SK-N-SH (cell line): ENCODE results near the gene ERRFI1. TPM values are rescaled to one million over a fixed set of nuclear protein-coding genes. Genes with fewer than 3 reads are reported as not detected.

Experiments
- CTCF ChIA-PET: fragments of 300-600, 350-600 bp; formaldehyde crosslinking; extraction: SDS; loops from one replicate; lab custom pipeline; 2021; lab: Yijun Ruan, JAX
- POLR2A ChIA-PET: fragments of 350-600 bp; sonication (Branson Sonifier 250); formaldehyde crosslinking; extraction: SDS; loops from one replicate; lab custom pipeline; 2020; ENCODE audit warnings: antibody characterized with exemption, inconsistent platforms; lab: Yijun Ruan, JAX
- DNase-seq: peaks from one replicate; pipeline ENCODE4 v3.0.0; 2012
- H2AFZ ChIP-seq: fragments of 200-600 bp; sonication (generic); 2 replicates; pipeline ENCODE4 v1.8.1; 2016; ENCODE audit warnings: antibody characterized with exemption, mild to moderate bottlenecking, low read depth
- H3F3A ChIP-seq: fragments of 200-600 bp; sonication (generic); replicated peaks from 2 replicates; pipeline ENCODE3; 2016; ENCODE audit warnings: antibody characterized with exemption, mild to moderate bottlenecking; ENCODE audit not compliant: insufficient read depth
- H3K27ac ChIP-seq, 2 experiments: fragments of 200-500 bp in 1 of 2; fragments of 200-600 bp in 1 of 2; sonication (Bioruptor generic) in 1 of 2; sonication (generic), shearing (Covaris generic) in 1 of 2; 2 replicates each; pipeline versions ENCODE4 v1.5.1 to v1.6.1; 2014 to 2016; ENCODE audit warnings: low read depth in 2 of 2, inconsistent platforms in 1 of 2, low read length in 1 of 2, mild to moderate bottlenecking in 1 of 2, mixed read lengths in 1 of 2
- H3K27me3 ChIP-seq: fragments of 200-600 bp; sonication (generic), shearing (Covaris generic); 2 replicates; pipeline ENCODE4 v1.6.1; 2016; ENCODE audit warnings: mixed run types; ENCODE audit not compliant: insufficient read depth
- H3K36me3 ChIP-seq, 2 experiments: fragments of 200-500 bp in 1 of 2; fragments of 200-600 bp in 1 of 2; sonication (Bioruptor generic) in 1 of 2; sonication (generic) in 1 of 2; replicated peaks in 1 of 2; 2 replicates each; pipeline versions ENCODE3 to v1.5.1; 2014 to 2016; ENCODE audit warnings: low read length in 1 of 2, mild to moderate bottlenecking in 1 of 2; ENCODE audit not compliant: insufficient read depth in 2 of 2, control insufficient read depth in 1 of 2
- H3K4me1 ChIP-seq, 2 experiments: fragments of 200-500 bp in 1 of 2; fragments of 200-600 bp in 1 of 2; sonication (Bioruptor generic) in 1 of 2; sonication (generic), shearing (Covaris generic) in 1 of 2; 2 replicates each; pipeline versions ENCODE4 v1.5.1 to v1.6.1; 2014 to 2016; ENCODE audit warnings: low read depth in 1 of 2, low read length in 1 of 2, mixed run types in 1 of 2; ENCODE audit not compliant: insufficient read depth in 2 of 2, control insufficient read depth in 1 of 2
- H3K4me2 ChIP-seq: fragments of 200-600 bp; sonication (generic), shearing (Covaris generic); 2 replicates; pipeline ENCODE4 v1.6.1; 2017; ENCODE audit warnings: mixed run types
- H3K4me3 ChIP-seq, 2 experiments: fragments of 200-500 bp in 1 of 2; fragments of 200-600 bp in 1 of 2; sonication (Bioruptor generic) in 1 of 2; sonication (generic), shearing (Covaris generic) in 1 of 2; 2 replicates each; pipeline versions ENCODE4 v1.5.1 to v1.8.1; 2014 to 2016; ENCODE audit warnings: low read depth in 2 of 2, inconsistent platforms in 1 of 2, low read length in 1 of 2, mild to moderate bottlenecking in 1 of 2, mixed read lengths in 1 of 2, moderate library complexity in 1 of 2
- H3K79me2 ChIP-seq: fragments of 200-600 bp; sonication (generic); 2 replicates; pipeline ENCODE4 v1.8.1; 2017; ENCODE audit warnings: mild to moderate bottlenecking; ENCODE audit not compliant: insufficient read depth
- H3K9ac ChIP-seq: fragments of 200-600 bp; sonication (generic); 2 replicates; pipeline ENCODE4 v1.6.1; 2017; ENCODE audit warnings: mixed run types
- H3K9me2 ChIP-seq: fragments of 200-600 bp; sonication (generic); 2 replicates; pipeline ENCODE4 v1.6.1; 2017; ENCODE audit warnings: mixed run types
- H3K9me3 ChIP-seq: fragments of 200-600 bp; sonication (generic); 2 replicates; pipeline ENCODE4 v1.6.1; 2017; ENCODE audit warnings: mixed run types, mild to moderate bottlenecking, moderate library complexity
- H4K20me1 ChIP-seq: fragments of 200-600 bp; sonication (generic); 2 replicates; pipeline ENCODE4 v1.6.1; 2017; ENCODE audit warnings: mild to moderate bottlenecking, mixed run types; ENCODE audit not compliant: insufficient read depth
- NRF1 ChIP-seq: IDR thresholded peaks from 2 replicates; pipeline ENCODE4 v1.6.1; 2012; ENCODE audit warnings: low read depth, mild to moderate bottlenecking, low read length
- SIN3A ChIP-seq: IDR thresholded peaks from 2 replicates; pipeline ENCODE4 v1.6.1; 2012; ENCODE audit warnings: low read depth, mild to moderate bottlenecking, low read length, moderate library complexity, borderline replicate concordance
- SMC3 ChIP-seq: IDR thresholded peaks from 2 replicates; pipeline ENCODE4 v1.6.1; 2012; ENCODE audit warnings: low read depth, low read length, improper control_type of control experiment
- TAF1 ChIP-seq: IDR thresholded peaks from 2 replicates; pipeline ENCODE4 v1.6.1; 2012; ENCODE audit warnings: low read depth, mild to moderate bottlenecking, low read length, moderate library complexity, borderline replicate concordance
- TCF12 ChIP-seq: IDR thresholded peaks from 2 replicates; pipeline ENCODE4 v1.4.0; 2012
- WGBS: methylation state at CpG from one replicate; pipeline ENCODE4 v1.1.6; 2017; ENCODE audit warnings: low lambda C conversion rate; 5-methylcytosine and 5-hydroxymethylcytosine counted together
- polyA plus RNA-seq, 3 experiments: library from polyadenylated mRNA; depleted of rRNA; stranded (reverse); fragments of >200 nt; gene quantifications; 2 replicates each; pipeline ENCODE4 v1.2.3, GENCODE V29; 2012
- TF ChIP-seq, protein P1 (sequence below): fragments of 150-350 bp; IDR thresholded peaks from 2 replicates; pipeline ENCODE4 v1.6.1; 2017; ENCODE audit warnings: antibody characterized with exemption, low read length, low read depth, borderline replicate concordance
- TF ChIP-seq, protein P2 (sequence below): IDR thresholded peaks from 2 replicates; pipeline ENCODE4; 2012

The ERRFI1 gene
- polyA plus RNA-seq, 1 of the 3 experiments (the other 2 are of a cell fraction): 65.6 TPM

DNA sequence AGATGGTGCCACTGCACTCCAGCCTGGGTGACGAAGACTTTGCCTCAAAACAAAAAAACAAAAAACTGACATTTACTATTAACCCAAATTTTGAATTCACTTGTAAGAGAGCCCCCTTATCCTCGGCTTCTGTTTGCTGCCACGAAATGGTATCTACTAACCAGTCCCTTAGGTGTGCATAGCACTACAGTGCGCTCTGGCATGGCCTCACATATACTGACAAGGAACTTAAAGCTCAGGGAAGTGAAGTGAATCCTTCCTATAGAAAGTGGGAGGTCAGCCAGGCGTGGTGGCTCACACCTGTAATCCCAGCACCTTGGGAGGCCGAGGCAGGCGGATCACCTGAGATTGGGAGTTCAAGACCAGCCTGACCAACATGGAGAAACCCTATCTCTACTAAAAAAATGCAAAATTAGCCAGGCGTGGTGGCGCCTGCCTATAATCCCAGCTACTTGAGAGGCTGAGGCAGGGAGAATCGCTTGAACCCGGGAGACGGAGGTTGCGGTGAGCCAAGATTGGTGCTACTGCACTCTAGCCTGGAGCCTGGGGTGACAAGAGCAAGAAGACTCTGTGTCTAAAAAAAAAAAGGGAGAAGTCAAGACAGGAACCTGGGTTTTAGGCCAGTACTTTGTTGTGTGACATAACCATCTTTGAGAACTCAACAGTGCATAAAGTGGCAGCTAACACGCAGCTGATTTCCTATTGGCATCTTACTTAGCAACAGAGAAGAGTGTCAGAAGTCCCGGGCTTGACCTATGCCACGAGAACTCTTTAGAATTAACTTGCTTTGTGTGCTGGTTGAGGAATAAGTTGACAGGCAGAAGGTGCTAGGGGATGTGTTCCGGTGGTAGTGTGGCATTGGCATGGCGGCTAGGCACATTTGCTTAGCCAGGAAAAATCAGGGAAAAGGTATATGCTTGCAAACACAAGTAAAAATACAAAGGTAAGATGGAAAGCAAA is 16.8 kb downstream of the ERRFI1 start:
- WGBS: 98% methylated on average over 18 of the region's 18 CpGs
- POLR2A ChIA-PET: no interaction called here
- CTCF ChIA-PET: interaction anchor here (1.0 to 1.7 kb wide), 3 partner anchors 306 to 341 kb away, joined by 3 to 4 read pairs (median 3); no protein-coding TSS in a partner anchor

DNA sequence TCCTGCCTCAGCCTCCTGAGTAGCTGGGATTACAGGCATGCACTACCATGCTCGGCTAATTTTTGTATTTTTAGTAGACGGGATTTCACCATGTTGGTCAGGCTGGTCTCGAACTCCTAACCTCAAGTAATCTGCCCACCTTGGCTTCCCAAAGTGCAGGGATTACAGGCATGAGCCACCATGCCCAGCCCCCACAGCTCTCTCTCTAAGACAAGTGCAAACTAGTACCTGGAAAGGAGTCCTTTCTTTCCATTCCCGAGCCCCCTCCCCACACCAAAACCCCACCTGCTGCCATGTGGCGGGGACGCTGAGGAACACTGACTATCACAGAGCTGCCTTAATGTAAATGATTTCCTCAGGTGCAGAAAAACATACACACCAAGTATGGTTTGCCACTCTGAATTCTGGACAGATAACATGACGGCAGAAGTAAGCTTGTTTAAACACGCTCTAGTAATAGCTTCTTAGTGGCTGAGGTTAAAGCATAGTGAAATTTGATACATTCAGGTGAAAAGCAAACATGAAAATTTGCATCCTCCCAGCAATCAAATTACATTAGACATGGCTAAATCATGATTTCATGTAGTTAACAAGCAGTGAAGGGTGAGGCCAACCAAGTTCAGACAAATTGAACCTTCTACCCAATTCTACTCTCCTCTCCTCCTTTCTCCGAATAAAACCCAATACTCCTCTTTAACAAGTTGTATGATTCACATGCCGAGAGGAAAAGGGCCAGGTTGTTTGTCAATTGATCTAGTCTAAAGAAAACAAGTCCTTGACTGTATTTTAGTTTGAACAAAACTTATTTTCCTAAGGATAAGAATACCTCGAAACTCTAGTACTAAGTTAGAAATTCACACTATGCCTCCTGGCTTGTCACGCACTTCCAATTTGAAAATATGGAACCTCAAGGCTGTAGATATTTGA is 19.8 kb downstream of the ERRFI1 start:
- Histone ChIP-seq H3K36me3 (peaks cover 7 to 8% of the 10 kb centered on the region in 2 experiments), H3K27me3 (no peaks in the 10 kb centered on the region), H3F3A (peaks cover 22% of the 10 kb centered on the region), H3K4me1 (peaks cover 6 to 16% of the 10 kb centered on the region in 2 experiments; a peak in 3 of 4 replicates), H2AFZ (no peak overlapping the region), H4K20me1 (no peaks in the 10 kb centered on the region), H3K9me3 (no peaks in the 10 kb centered on the region), H3K9ac (no peak overlapping the region), H3K79me2 (peaks cover 5% of the 10 kb centered on the region; the same call in 1 of the 2 replicates), H3K4me3 (no peak overlapping the region), H3K9me2 (no peaks in the 10 kb centered on the region), H3K27ac (0 out of 4 replicates have a peak overlapping the region, but pooled peaks of 1 of the 2 experiments have one; percentile 7), H3K4me2 (no peak overlapping the region)
- no peak for TF ChIP-seq TAF1
- TF ChIP-seq, protein P1, sequence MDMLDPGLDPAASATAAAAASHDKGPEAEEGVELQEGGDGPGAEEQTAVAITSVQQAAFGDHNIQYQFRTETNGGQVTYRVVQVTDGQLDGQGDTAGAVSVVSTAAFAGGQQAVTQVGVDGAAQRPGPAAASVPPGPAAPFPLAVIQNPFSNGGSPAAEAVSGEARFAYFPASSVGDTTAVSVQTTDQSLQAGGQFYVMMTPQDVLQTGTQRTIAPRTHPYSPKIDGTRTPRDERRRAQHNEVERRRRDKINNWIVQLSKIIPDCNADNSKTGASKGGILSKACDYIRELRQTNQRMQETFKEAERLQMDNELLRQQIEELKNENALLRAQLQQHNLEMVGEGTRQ: no peak
- ChIA-PET CTCF (interaction anchor here (1.4 to 3.8 kb wide), 5 partner anchors 9 to 308 kb away, joined by 3 to 31 read pairs (median 6); no protein-coding TSS in a partner anchor), POLR2A (no interaction called here)
- WGBS: 83% methylated on average over 12 of the region's 12 CpGs
- no peak for DNase-seq

More for the DNA sequence above, 16.8 kb downstream of the ERRFI1 start:
- H3K9me3 ChIP-seq: no peaks in the 10 kb centered on the region
- H3K4me1 ChIP-seq: peaks cover 6 to 11% of the 10 kb centered on the region in 2 experiments; a peak in 2 of 4 replicates
- DNase-seq: no peak
- H3K36me3 ChIP-seq: peaks cover 28 to 37% of the 10 kb centered on the region in 2 experiments
- TF ChIP-seq NRF1: no peak
- no peak for TF ChIP-seq SIN3A
- no peak for TF ChIP-seq TCF12
- TF ChIP-seq, protein P2, sequence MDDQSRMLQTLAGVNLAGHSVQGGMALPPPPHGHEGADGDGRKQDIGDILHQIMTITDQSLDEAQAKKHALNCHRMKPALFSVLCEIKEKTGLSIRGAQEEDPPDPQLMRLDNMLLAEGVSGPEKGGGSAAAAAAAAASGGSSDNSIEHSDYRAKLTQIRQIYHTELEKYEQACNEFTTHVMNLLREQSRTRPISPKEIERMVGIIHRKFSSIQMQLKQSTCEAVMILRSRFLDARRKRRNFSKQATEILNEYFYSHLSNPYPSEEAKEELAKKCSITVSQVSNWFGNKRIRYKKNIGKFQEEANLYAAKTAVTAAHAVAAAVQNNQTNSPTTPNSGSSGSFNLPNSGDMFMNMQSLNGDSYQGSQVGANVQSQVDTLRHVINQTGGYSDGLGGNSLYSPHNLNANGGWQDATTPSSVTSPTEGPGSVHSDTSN: no peak
- TF ChIP-seq SMC3: no peak
- TF ChIP-seq, protein P1: no peak
- no peak overlapping the region for H3K9ac ChIP-seq
- no peak overlapping the region for H3K4me2 ChIP-seq
- H3K4me3 ChIP-seq: no peak overlapping the region
- H3K27ac ChIP-seq: no peak overlapping the region
- no peaks in the 10 kb centered on the region for H3K27me3 ChIP-seq
- H3F3A ChIP-seq: peaks cover 29% of the 10 kb centered on the region
- H3K9me2 ChIP-seq: no peaks in the 10 kb centered on the region
- H2AFZ ChIP-seq: no peak overlapping the region
- H4K20me1 ChIP-seq: peaks cover 5% of the 10 kb centered on the region; the same call in 1 of the 2 replicates
- peaks cover 33% of the 10 kb centered on the region for H3K79me2 ChIP-seq
